ENCODE results near the gene HAL.

GRCh38 chr12:95976416-95976832, 19.7 kb downstream of the HAL start:
- TF ChIP-seq GATA2 (IDR thresholded peaks at IDR 0.05; ENCODE audit: low read depth, low read length) (no peak), GATA3 (IDR thresholded peaks at IDR 0.05; ENCODE audit: low read depth, low read length) (no peak)
